Measurements from ENCODE around the gene FIBIN.

- TF ChIP-seq CTCF (IDR thresholded peaks at IDR 0.05; ENCODE audit: low read depth, low read length, missing input control) (no peak), TAF1 (conservative IDR thresholded peaks at IDR 0.05) (no peak), ZBTB33 (IDR thresholded peaks at IDR 0.05) (no peak), YY1 (IDR thresholded peaks at IDR 0.05) (no peak), HNF4G (IDR thresholded peaks at IDR 0.05) (no peak)
Measured at GRCh38 chr11:27012234-27012921, 18.5 kb downstream of the FIBIN start.

All from liver (tissue), 3 donors.